Trophoblast cell (in vitro differentiated cells and primary cell): Measurements from ENCODE around the gene WDR27.
"Not testable (repeated sequence)": the region's sequence is repeated elsewhere in the genome, so short reads cannot be mapped to it uniquely, and the experiment has no call there.

ENCODE experiments used
- DNase-seq, 2 donors: peaks; one replicate each; pipeline ENCODE4 v3.0.0-alpha.2; 2016
- H2AFZ ChIP-seq: 2 replicates; pipeline ENCODE4 v1.6.1; 2013; ENCODE audit warnings: low read length, moderate library complexity, mild to moderate bottlenecking; ENCODE audit not compliant: insufficient read depth, poor library complexity
- H2AK5ac ChIP-seq: 2 replicates; pipeline ENCODE4 v1.6.1; 2013; ENCODE audit warnings: mild to moderate bottlenecking, low read length
- H2BK120ac ChIP-seq: 2 replicates; pipeline ENCODE4 v1.6.1; 2013; ENCODE audit warnings: low read length, mild to moderate bottlenecking, moderate library complexity; ENCODE audit not compliant: insufficient read depth, poor library complexity
- H2BK12ac ChIP-seq: 2 replicates; pipeline ENCODE4 v1.6.1; 2013; ENCODE audit warnings: mild to moderate bottlenecking, low read length, moderate library complexity
- H2BK5ac ChIP-seq: 2 replicates; pipeline ENCODE4 v1.6.1; 2013; ENCODE audit warnings: low read length, low read depth, moderate library complexity, mild to moderate bottlenecking; ENCODE audit not compliant: poor library complexity
- H3K14ac ChIP-seq: 2 replicates; pipeline ENCODE4 v1.6.1; 2013; ENCODE audit warnings: mild to moderate bottlenecking, low read length
- H3K18ac ChIP-seq: 2 replicates; pipeline ENCODE4 v1.6.1; 2013; ENCODE audit warnings: mild to moderate bottlenecking, low read length
- H3K23ac ChIP-seq: 2 replicates; pipeline ENCODE4 v1.6.1; 2013; ENCODE audit warnings: low read length
- H3K27ac ChIP-seq: 2 replicates; pipeline ENCODE4 v1.5.1; 2013; ENCODE audit warnings: low read depth, mild to moderate bottlenecking, inconsistent platforms, low read length, moderate library complexity
- H3K27me3 ChIP-seq: 2 replicates; pipeline ENCODE4 v1.6.1; 2013; ENCODE audit warnings: inconsistent platforms, mild to moderate bottlenecking, low read length, moderate library complexity; ENCODE audit not compliant: insufficient read depth
- H3K36me3 ChIP-seq, 2 experiments: 1 replicate in 1 of 2; 2 replicates in 1 of 2; pipeline ENCODE4 v1.6.1; 2013; ENCODE audit warnings: low read length in 2 of 2, mild to moderate bottlenecking in 2 of 2, moderate library complexity in 1 of 2; ENCODE audit not compliant: insufficient read depth in 2 of 2, control insufficient read depth in 1 of 2
- H3K4ac ChIP-seq: 2 replicates; pipeline ENCODE4 v1.6.1; 2013; ENCODE audit warnings: low read depth, mild to moderate bottlenecking, low read length, moderate library complexity
- H3K4me1 ChIP-seq, 2 experiments: 1 replicate in 1 of 2; 2 replicates in 1 of 2; pipeline ENCODE4 v1.6.1; 2013; ENCODE audit warnings: low read length in 2 of 2, mild to moderate bottlenecking in 2 of 2, moderate library complexity in 1 of 2; ENCODE audit not compliant: insufficient read depth in 2 of 2, control insufficient read depth in 1 of 2
- H3K4me2 ChIP-seq: 2 replicates; pipeline ENCODE4 v1.6.1; 2013; ENCODE audit warnings: inconsistent platforms, mild to moderate bottlenecking, low read length, moderate library complexity
- H3K4me3 ChIP-seq: 2 replicates; pipeline ENCODE4 v1.5.1; 2013; ENCODE audit warnings: mild to moderate bottlenecking, low read depth, low read length, inconsistent platforms
- H3K79me1 ChIP-seq: one replicate; pipeline ENCODE4 v1.6.1; 2013; ENCODE audit warnings: low read length
- H3K79me2 ChIP-seq: 2 replicates; pipeline ENCODE4 v1.6.1; 2013; ENCODE audit warnings: low read length, mild to moderate bottlenecking; ENCODE audit not compliant: control insufficient read depth, insufficient read depth, poor library complexity
- H3K9ac ChIP-seq: 2 replicates; pipeline ENCODE4 v1.6.1; 2013; ENCODE audit warnings: mild to moderate bottlenecking, low read length
- H3K9me3 ChIP-seq: 2 replicates; pipeline ENCODE4 v1.6.1; 2013; ENCODE audit warnings: low read depth, mild to moderate bottlenecking, control low read depth, inconsistent platforms, low read length; ENCODE audit not compliant: insufficient read depth
- H4K12ac ChIP-seq: 2 replicates; pipeline ENCODE4 v1.6.1; 2013; ENCODE audit warnings: low read depth, mild to moderate bottlenecking, low read length, moderate library complexity
- H4K8ac ChIP-seq: 2 replicates; pipeline ENCODE4 v1.6.1; 2013; ENCODE audit warnings: low read depth, mild to moderate bottlenecking, low read length, moderate library complexity
- H4K91ac ChIP-seq: one replicate; pipeline ENCODE4 v1.6.1; 2013; ENCODE audit warnings: low read depth, mild to moderate bottlenecking, low read length, moderate library complexity
- WGBS: extraction: QIAGEN DNeasy Blood & Tissue Kit; methylation state at CpG from one replicate; pipeline ENCODE4 v1.1.7; 2013; ENCODE audit warnings: missing lambda C conversion rate; ENCODE audit not compliant: insufficient read length, insufficient coverage; ENCODE audit errors: extremely low coverage; 5-methylcytosine and 5-hydroxymethylcytosine counted together

The WDR27 gene

DNA sequence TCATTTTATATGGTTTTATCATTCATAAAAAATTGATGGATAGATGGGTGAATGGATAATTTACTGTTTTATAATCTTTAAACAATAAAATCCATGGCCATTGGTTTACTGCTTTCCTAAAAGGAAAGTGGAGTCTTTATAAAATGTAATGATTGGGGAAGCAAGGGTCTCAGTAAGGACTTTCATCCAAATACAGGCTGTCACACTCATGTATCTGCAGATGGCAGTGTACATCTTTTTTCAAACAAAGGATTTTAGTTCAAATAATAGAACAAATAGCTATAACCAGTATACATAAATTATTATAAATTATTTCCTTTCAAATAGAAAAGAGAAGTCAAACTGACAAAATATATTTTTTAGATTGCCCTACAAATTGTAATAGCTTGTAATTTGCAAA is 190.0 kb downstream of the WDR27 start:
- not testable (repeated sequence) for H3K27ac ChIP-seq, H3K4me3 ChIP-seq, H2BK5ac ChIP-seq

DNA sequence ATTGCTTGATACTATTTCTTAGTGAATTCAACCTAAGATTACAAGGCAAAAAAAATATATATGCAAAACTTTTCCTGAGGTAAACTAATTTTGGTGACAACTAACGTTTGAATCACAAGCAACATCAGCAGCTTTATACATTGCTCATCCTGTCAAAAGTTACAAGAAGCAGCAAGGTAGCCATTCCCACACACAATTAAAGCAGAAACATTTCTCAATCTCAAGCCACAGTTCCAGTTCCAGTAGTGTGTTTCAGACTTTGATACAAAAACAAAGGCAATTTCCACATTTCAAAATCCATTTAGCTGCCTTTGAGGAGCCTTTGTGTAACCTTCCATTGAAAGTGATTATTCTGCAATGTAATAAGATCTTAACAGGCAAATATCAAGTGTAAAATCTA is 191.0 kb downstream of the WDR27 start:
- Histone ChIP-seq H2BK12ac (no peak overlapping the region), H4K91ac (no peak overlapping the region), H3K79me1 (no peaks in the 10 kb centered on the region), H3K4me3 (no peak overlapping the region), H2AK5ac (no peak overlapping the region), H3K27ac (no peak overlapping the region), H3K9me3 (peaks cover 1% of the 10 kb centered on the region), H2BK5ac (no peak overlapping the region), H3K9ac (no peak overlapping the region), H3K18ac (no peak overlapping the region), H3K27me3 (no peaks in the 10 kb centered on the region), H3K4me2 (no peak overlapping the region), H3K4me1 (no peaks in the 10 kb centered on the region), H3K36me3 (no peaks in the 10 kb centered on the region), H4K12ac (no peak overlapping the region), H2BK120ac (no peak overlapping the region), H3K23ac (no peak overlapping the region), H4K8ac (no peak overlapping the region), H3K14ac (no peak overlapping the region), H3K4ac (no peak overlapping the region), H3K79me2 (no peaks in the 10 kb centered on the region), H2AFZ (no peak overlapping the region)
- no CpG with 5 or more reads among the region's 1 CpG for WGBS
- no peak for DNase-seq

More for the DNA sequence above, 190.0 kb downstream of the WDR27 start:
- not testable (repeated sequence) for DNase-seq, H3K4ac ChIP-seq, H2BK12ac ChIP-seq, H4K8ac ChIP-seq, H2AFZ ChIP-seq, H3K9ac ChIP-seq, H4K12ac ChIP-seq, H3K9me3 ChIP-seq, H3K4me2 ChIP-seq, H4K91ac ChIP-seq, H3K79me1 ChIP-seq, H3K27me3 ChIP-seq, H3K18ac ChIP-seq, H3K36me3 ChIP-seq, H2BK120ac ChIP-seq, H3K79me2 ChIP-seq, H3K23ac ChIP-seq, H2AK5ac ChIP-seq, H3K4me1 ChIP-seq, H3K14ac ChIP-seq

GRCh38 chr6:169508452-169508851 is 193.4 kb downstream of the WDR27 start:
- Histone ChIP-seq H4K8ac (no peak overlapping the region), H3K36me3 (no peaks in the 10 kb centered on the region), H3K4me1 (no peaks in the 10 kb centered on the region), H2BK12ac (no peak overlapping the region), H3K27ac (no peak overlapping the region), H3K27me3 (no peaks in the 10 kb centered on the region), H2AFZ (no peak overlapping the region), H3K23ac (no peak overlapping the region), H3K4me2 (no peak overlapping the region), H3K14ac (no peak overlapping the region), H3K79me2 (no peaks in the 10 kb centered on the region), H4K12ac (no peak overlapping the region), H3K18ac (no peak overlapping the region), H2BK120ac (no peak overlapping the region), H3K4me3 (no peak overlapping the region), H4K91ac (no peak overlapping the region), H3K79me1 (no peaks in the 10 kb centered on the region), H3K9me3 (peaks cover 1% of the 10 kb centered on the region), H3K4ac (no peak overlapping the region), H2AK5ac (no peak overlapping the region), H3K9ac (no peak overlapping the region), H2BK5ac (no peak overlapping the region)
- WGBS = no CpG with 5 or more reads among the region's 1 CpG
- DNase-seq = no peak

DNA sequence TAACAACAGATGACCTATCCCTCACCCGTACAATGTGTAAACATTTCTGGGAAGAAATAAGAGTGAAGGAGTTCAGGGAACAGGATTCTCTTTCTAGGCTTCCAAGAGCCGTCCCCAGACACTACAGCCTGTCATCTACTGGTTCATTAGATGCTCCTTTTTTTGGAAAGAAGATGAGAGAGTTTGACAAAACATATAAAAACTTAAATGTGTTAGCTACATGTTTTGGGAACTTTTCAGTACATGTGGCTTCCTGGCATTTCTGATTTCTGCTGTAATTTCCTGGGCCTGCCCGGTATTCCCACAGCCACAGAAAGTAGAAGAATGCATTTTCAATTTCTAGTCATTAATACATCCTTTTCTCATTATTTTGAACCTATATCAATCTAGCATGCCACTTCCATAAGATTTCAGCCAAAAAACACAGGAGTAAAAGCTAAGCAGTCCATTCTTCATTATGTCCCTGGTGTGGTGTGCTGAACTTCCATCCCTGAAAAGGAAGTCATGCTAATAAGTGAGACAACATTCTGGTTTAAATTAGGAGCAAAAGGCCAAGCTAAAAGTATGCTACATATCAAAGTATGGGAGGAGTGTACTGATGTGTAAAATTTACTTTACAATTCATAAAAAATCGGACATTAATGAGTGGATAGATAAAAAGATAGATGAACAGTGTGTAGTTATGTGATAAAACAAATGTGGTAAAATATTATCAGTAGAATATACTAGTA is 198.2 kb downstream of the WDR27 start:
- no peak overlapping the region for H3K4me2 ChIP-seq
- H3K36me3 ChIP-seq = no peaks in the 10 kb centered on the region
- no peak overlapping the region for H4K12ac ChIP-seq
- H3K27me3 ChIP-seq = no peaks in the 10 kb centered on the region
- H3K4me3 ChIP-seq = no peak overlapping the region
- H3K9ac ChIP-seq = no peak overlapping the region
- H3K9me3 ChIP-seq = peaks cover 1% of the 10 kb centered on the region
- H4K91ac ChIP-seq = no peak overlapping the region
- H2BK5ac ChIP-seq = no peak overlapping the region
- no peak overlapping the region for H2BK120ac ChIP-seq
- H3K14ac ChIP-seq = no peak overlapping the region
- H2AK5ac ChIP-seq = no peak overlapping the region
- no peaks in the 10 kb centered on the region for H3K79me1 ChIP-seq
- no peak overlapping the region for H2BK12ac ChIP-seq
- H3K18ac ChIP-seq = no peak overlapping the region
- H3K27ac ChIP-seq = no peak overlapping the region
- H3K23ac ChIP-seq = no peak overlapping the region
- no peaks in the 10 kb centered on the region for H3K4me1 ChIP-seq
- no peak overlapping the region for H2AFZ ChIP-seq
- H3K4ac ChIP-seq = no peak overlapping the region
- no peak for DNase-seq
- no CpG with 5 or more reads among the region's 4 CpGs for WGBS
- H4K8ac ChIP-seq = no peak overlapping the region
- H3K79me2 ChIP-seq = no peaks in the 10 kb centered on the region
